WI38 (cell line): ENCODE results near the gene CPXM2.

Experiments
- H3K4me3 ChIP-seq: 2 replicates; pipeline ENCODE4 v1.5.1; 2011; ENCODE audit warnings: low read depth, mild to moderate bottlenecking, control low read depth, low read length
- TF ChIP-seq, protein P1 (sequence below): IDR thresholded peaks from 2 replicates; pipeline ENCODE4 v1.5.1; 2012; ENCODE audit warnings: low read depth, mild to moderate bottlenecking, control low read depth, low read length

CPXM2 gene

DNA sequence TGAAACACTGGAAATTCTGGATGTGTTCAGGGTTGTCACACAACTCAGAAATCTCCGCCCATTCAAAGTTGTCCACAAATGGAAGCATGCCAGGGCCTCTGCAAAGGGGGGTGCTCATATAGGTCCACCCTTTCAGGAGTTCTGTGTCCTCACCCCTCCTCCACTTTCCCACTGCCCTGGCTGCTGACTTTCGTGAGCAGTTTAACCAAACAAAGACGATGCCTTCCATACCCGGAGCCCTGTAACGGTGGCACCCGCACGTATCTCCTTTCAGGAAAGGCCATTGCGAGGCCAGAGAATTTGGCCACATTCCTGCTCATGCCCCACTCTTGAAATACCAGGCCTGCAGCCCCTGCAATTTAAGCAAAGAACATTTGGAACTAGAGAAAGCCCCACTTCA, 1.4 kb downstream of the CPXM2 start:
- no peak overlapping the region for H3K4me3 ChIP-seq
- TF ChIP-seq, protein P1, sequence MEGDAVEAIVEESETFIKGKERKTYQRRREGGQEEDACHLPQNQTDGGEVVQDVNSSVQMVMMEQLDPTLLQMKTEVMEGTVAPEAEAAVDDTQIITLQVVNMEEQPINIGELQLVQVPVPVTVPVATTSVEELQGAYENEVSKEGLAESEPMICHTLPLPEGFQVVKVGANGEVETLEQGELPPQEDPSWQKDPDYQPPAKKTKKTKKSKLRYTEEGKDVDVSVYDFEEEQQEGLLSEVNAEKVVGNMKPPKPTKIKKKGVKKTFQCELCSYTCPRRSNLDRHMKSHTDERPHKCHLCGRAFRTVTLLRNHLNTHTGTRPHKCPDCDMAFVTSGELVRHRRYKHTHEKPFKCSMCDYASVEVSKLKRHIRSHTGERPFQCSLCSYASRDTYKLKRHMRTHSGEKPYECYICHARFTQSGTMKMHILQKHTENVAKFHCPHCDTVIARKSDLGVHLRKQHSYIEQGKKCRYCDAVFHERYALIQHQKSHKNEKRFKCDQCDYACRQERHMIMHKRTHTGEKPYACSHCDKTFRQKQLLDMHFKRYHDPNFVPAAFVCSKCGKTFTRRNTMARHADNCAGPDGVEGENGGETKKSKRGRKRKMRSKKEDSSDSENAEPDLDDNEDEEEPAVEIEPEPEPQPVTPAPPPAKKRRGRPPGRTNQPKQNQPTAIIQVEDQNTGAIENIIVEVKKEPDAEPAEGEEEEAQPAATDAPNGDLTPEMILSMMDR: no peak

DNA sequence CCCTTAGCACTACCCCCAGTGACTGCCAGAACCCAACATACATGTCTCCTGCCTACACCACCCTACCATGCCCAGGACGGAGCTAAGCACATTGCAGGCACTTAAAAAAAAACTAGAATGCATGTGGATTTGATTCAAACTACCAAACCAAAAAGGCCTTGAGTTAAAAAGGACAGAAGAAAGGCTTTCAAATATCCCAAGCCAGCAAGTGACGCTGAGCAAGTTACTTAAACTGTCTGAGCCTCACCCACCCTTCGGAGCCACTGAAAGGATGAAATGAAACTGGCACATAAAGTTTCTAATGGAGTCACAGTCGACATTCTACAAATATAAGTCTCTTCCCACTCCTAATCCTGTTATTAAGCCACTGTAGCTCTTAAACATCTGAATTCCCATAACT, 1.8 kb downstream of the CPXM2 start:
- TF ChIP-seq, protein P1: no peak
- H3K4me3 ChIP-seq: no peak overlapping the region

DNA sequence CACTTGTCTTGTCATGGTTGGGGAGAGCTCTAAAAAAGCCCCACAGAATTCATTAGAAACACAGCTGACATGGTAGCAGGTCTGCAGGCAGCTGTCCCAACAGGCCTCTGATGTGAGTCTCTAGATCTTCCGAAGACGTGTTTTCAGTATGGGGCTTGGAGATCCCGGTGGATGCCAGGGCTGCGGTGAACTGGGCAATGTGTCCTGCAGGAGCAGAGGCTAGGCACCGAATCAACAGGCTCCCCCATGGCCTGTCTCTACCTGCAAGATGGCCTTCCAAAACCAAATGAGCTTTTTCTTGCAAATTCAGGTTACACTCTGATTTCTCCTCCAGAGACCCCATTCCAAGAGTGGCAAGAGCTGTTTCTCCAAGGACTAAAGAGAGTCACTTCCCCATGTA, 2.9 kb downstream of the CPXM2 start:
- no peak overlapping the region for H3K4me3 ChIP-seq
- TF ChIP-seq, protein P1: no peak

DNA sequence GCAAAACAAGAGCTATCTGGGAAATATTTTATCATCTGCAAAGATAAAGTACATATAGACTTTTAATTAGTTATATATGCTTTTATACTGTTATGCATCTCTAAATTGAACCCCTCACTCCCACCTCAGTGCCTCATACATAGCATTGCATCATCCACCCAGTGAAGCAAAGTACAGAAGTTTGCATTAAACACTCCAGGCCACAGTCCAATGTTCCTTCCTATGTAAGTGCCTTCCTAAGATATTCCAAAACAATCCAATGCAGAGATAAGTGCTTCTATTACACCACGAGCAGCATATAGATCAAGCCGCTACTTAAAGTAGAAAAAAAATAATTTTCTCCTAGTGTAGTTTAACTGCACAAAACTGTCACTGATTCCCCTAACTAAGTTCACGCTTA, 3.4 kb downstream of the CPXM2 start:
- no peak overlapping the region for H3K4me3 ChIP-seq
- TF ChIP-seq, protein P1: no peak

DNA sequence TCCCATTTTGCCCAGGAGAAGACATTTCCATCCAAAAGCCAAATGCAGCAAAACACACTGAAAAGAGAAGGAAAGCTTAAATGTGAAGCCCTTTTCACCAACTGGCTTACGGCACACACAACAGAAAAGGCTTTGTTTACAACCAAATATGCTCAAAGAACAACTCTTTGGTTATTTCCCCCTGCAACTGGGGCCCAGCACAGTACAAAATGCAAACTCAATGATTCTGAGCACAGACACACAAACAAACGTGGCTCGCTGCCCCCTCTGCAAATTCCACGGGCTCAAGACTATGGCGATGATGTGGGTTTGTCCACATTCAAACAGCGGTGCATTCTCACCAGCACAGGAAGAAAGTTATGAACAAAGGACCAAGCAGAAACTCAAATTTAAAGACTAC, 5.3 kb downstream of the CPXM2 start:
- TF ChIP-seq, protein P1: no peak
- no peak overlapping the region for H3K4me3 ChIP-seq

DNA sequence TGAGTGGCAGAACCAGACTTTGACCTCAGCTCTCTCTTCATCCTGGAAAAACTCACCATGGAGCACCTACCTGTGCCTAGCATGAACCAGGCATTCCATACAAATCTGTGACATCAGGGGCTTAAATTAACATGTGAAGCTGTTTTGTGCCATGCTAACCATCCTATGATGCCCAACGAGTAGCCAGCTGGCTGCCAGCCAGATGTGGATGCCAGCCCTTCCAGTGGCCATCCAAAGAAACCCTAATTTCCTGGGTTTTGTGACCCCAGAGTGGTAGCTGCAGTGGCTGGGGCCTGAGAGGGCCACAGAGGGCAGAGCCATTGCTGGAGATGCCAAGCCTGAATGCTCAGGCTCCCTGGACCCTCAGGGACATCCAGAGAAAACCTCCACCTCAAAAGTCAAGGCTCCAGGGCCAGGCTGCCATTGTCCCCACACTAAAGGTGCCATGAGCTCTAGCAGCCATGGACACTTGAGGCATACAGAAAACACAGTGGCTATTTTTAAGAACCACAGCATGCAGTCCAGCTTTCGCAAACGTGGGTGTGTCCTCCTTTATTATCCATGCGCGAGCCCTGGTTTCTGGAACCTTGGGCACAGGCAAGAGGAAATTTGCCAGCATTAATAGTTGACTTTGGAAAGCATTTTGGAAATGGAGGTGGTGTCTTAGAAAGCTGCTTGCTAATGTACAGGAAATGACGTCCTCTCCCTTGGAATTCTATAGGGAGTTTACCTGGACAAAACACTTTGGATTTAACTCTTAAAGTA, 6.0 kb downstream of the CPXM2 start:
- H3K4me3 ChIP-seq: no peak overlapping the region
- TF ChIP-seq, protein P1: no peak

DNA sequence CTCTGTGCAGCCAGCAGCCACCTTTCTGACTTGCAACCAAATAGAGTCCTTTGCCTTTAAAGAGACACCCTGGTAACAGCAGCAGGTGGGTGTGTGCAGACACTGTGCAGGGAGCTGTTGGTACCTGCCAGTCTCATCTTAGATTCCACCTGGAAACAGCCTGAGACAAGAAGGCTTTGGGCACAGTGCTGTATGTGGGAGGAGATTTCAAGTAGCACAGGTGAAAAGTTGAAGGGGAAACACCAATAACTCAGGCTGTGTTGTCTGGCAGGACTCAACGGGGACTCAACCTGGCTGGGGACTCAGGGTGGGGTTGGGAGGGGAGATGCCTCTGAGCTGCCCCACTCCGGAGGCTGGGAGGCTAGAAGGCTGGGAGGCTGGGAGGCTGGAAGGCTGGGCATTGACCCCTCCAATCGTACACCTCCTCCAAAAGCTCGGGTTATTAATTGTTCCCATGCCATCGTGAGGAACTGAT, 6.7 kb downstream of the CPXM2 start:
- no peak overlapping the region for H3K4me3 ChIP-seq
- TF ChIP-seq, protein P1: no peak
